Measurements from ENCODE around the gene ADGRA3.
"Not testable (repeated sequence)": the region's sequence is repeated elsewhere in the genome, so short reads cannot be mapped to it uniquely, and the experiment has no call there.

ADGRA3 gene

DNA sequence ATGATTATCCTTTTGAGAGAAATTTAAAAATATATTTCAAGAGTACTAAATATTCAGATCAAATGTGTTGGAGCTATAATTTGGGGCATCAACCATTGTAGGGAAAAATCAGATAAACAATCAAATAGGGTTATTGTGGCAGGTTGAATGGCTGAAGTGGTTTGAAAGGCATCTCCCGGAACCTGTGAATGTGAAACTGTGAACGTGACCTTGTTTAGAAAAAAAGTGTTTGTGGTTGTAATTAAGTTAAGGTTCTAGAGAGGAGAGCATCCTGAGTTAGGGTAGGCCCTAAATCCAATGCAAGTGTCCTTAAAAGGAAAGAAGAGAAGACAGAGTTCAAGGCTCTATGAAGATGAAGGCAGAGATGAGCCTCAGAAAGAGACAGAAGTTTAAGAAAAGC is 37.4 kb downstream of the ADGRA3 start:
- no peak for DNase-seq (ENCODE audit: low read depth, low spot score)

DNA sequence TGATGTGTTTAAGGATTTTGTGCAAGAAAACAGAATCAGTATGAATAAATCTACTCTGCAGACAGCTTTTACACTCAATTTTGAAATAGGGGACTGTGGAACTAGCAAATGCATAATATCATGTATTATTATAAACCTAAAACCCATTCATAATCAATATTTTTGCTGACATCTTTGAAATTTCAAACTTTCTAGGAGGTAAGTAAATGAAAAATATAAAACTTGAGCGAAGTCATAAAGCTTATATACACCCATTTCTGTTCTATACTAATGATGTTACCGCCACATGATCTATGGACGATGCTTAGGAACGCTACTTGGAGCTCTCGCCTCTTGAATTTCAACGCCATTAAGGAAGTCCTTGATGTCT is 38.1 kb downstream of the ADGRA3 start:
- no peak for DNase-seq (ENCODE audit: low read depth, low spot score)

DNA sequence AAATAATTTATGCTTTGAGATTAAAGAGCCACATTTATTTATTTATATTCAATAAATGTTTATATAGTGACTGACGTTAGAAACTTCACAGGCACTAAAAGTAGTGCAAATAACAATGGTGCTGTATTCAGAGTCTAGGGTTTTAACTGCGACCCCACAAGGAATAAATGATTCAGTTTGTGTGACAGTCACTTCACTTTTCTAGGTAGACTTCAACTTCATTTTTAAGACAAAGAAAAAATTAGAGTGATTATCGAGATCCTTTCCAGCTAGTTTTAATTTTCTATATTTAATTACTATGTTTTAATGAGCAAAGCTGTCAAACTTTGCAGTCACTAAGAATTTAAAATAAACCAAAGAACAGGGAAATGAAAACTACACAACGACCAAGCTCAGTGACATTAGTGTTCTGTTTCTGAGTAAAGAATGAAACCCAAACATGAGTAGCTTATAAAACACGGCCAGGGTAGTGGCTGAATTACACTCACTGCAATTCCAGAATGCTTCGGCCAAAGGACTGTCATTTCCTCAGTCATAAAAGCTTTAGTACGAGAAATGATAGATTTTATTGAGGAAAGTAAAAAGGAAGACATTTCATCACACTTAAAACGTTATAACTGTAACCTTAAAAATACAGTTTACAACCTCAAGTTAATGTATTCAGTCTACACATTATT is 38.6 kb downstream of the ADGRA3 start:
- DNase-seq (ENCODE audit: low read depth, low spot score): no peak

DNA sequence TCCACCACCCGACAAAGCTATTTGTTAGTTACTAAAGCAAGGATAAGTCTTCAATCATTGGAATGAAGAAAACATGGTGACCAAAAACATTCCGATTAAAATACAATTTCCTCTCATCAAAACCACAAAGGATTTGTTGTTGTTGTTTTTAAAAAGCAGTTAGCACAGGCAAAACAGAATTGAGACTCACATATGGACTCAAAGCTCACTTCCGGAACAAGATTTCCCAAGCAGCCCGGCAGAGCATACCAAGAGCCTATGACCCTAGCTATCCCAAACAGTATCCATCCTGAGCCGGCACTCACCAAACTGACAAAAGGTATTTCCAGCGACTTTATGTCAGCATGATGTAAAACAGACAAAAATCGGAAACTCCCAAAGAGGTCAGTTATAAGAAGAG is 39.9 kb downstream of the ADGRA3 start:
- DNase-seq (ENCODE audit: low read depth, low spot score): no peak

DNA sequence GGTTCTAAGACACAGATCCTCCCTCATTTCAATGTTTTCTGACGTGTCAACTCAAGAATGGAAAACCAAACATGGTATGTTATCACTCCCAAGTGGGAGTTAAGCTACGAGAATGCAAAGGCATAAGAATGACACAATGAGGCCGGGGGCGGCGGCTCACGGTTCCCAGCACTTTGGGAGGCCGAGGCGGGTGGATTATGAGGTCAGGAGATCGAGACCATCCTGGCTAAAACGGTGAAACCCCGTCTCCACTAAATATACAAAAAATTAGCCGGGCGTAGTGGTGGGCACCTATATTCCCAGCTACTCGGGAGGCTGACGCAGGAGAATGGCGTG is 40.6 kb downstream of the ADGRA3 start:
- not testable (repeated sequence) for DNase-seq (ENCODE audit: low read depth, low spot score)

DNA sequence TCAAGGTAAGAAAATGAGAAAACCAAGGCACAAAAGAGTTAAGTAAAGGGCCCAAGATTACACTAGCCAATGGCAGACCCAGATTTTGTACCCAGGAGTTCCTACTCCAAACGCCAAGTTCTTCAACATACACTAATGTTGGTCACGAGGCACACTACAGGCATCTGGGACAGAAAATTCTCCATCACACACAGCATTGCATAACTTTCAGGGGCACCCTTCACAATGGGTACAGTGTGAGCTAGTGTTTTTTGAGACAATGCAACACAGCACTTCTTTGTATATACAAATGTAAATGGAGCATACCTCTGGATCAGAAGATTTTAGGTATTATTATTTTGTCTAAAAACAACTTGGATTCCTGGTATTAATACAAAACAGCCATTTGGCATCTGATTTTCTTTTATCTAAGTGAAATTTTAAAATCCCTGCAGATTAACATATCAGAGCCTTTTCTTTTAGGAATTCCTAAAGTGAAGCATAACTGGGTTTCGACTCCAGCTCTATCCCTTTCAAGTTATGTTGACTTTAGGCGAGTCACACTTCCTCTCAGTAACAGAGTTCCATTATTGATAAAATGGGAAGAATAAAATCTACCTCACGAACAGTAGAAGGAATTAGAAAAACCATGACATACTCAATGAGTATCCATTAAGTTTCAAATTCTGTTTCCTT is 41.1 kb downstream of the ADGRA3 start:
- no peak for DNase-seq (ENCODE audit: low read depth, low spot score)

DNA sequence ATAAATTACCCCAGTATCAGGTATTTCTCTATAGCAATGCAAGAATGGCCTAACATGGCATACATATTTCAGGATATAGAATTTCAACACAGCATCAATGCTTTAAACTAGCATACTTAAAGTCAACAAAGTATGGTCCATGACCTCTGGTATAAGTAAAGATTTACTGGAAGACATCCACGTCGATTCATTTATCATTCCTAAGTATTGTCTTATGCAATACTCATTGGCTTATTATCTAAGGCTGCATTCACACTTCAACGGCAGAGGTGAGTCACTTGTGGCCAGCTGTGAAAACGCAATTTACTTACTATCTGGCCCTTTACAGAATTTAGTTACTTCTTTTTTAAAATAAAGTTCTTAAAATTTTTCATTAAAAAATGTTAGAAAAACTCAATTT is 42.6 kb downstream of the ADGRA3 start:
- DNase-seq (ENCODE audit: low read depth, low spot score): no peak

DNA sequence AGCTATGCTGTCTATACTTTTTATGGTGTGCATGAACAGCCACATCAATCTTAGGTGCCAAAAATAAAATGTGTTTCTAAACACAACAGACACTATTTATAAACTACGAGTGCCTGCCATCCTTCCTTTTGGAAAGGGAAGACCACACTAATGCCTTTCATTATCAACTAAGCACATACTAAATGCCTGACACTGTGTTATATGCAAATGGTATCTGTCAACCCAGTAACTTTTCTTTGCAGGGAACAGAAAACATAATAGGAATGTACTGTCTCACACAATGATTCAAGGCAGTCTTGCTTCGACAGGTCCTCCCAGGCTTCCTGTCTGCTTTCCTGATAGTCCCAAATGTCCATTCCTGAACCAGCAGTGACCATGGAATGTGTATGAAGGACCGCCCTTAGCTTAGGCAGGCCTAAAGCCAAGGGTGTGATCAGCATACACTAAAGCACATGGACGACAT is 43.8 kb downstream of the ADGRA3 start:
- no peak for DNase-seq (ENCODE audit: low read depth, low spot score)

DNA sequence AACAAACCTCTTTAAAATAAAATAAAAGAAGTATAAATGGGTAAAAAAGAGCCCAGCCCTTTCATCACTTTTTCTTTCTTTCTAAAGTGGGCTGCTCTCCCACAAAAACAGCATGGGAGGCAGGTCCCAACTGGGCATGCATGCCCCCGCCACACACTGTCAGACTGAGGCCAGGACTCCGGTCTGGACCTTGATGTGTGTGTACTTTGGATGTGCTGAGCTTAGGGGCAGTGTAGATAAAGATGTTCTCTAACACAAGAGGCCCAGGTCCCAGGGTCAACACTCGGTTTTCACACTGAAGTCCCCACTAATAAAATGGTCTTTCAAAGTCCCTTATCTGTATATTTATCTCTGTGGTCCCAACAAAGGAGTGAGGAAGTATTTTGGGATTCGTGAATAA is 44.4 kb downstream of the ADGRA3 start:
- no peak for DNase-seq (ENCODE audit: low read depth, low spot score)

DNA sequence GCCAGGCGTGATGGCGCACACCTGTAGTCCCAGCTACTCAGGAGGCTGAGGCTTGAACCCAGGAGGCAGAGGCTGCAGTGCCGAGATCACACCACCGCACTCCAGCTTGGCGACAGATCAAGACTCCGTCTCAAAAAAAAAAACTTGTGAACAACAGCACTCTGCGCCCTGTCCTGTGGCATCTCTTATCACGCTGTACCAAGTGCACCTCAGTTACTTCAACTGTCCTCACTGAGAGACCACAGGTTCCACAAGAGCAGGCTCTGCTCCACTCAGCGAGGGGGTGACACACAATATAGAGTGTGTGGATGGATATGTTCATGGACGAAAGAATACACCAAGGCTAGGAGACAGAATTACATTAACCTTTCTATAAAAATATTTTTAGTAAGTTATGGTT is 49.3 kb downstream of the ADGRA3 start:
- no peak for DNase-seq (ENCODE audit: low read depth, low spot score)

DNA sequence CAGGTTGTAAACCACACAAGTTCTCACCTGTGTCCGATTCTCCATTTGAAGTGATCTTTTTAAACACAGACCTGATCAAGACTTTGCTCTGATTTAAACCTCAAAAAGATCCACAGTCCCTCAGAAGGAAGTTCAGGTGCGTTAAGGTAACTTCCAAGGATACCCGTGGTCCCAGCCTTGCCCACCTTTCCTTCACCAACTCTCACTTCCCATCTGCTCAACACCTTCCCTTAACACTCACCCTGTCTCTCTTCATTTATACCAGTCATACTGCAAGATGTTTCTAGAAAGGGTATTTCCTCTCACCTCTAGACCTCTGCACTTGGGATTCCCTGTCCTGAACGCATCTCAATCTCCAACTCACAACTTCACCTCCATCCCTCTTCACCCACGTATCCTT is 49.9 kb downstream of the ADGRA3 start:
- DNase-seq (ENCODE audit: low read depth, low spot score): no peak

DNA sequence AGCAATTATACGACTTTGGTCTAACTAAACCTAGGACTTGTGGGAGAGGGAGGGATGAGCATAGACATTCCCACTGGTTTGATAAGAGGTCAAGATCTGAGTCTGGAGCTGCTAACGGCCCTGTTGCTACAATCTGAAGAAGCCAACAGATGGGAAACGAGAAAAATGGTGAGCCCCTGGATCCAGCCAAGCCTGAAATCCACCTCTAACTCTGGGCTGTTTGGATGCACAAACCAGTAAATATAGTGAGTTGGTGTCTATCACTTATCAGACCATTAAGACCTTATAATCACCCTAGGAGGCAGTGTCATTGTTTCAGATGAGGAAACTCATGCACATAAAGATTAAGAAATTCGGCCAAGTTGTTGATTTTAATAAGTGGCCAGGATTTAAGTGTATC is 50.5 kb downstream of the ADGRA3 start:
- no peak for DNase-seq (ENCODE audit: low read depth, low spot score)

DNA sequence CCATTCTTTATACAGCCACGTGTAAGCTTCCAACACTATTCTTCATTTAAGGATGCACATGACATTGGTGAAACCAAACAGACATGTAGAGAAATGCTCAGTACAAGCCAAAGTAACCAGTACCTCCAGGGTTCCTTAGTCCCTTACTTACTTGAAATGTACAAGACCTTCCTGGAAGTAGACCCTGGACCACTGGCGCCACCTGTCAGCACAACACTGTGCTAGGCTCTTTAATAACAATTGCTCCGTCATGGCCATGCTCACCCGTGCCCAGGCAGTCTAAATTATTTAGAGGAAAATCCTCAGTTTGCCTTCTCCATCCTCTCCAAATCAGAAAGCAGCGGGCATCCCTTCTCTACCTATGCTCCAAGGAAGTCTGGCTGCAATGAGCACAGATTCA is 52.7 kb downstream of the ADGRA3 start:
- no peak for DNase-seq (ENCODE audit: low read depth, low spot score)

DNA sequence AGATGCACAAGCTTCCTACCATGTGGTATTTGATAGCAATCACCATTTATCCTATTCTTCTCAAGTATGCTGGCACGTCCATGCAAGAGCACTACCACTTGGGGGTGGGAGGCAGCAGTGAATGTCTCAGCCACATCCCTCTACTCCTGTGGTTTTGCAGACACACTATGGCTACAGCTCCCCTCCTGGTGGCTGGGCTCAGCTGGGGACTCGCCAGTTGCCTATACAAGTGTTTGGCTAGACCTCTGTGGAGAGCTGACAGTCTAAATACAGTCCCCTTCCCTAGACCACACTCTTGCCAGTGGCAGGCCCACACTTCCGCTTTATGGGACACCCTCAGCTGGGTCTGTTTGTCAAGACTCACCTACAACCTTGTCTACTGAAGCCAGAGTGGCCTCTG is 53.2 kb downstream of the ADGRA3 start:
- DNase-seq (ENCODE audit: low read depth, low spot score): no peak

DNA sequence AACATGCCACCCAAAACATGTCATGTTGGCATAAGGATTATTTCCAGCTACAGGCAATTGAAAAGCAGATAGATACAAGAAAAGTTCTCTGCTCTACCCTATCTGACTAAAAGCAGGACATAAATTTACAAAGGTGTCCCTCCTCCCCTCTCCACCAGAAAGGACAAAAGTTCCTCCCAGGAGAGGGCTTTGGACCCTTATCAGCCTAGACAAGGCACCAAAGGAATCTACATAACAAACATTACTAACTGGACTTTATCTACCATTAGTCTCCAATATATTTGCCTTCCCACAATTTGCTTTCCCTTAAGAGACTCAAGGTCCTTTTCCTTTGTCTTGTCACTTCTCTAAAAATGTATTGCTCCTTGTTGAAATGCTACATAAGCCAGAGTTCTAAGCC is 55.6 kb downstream of the ADGRA3 start:
- DNase-seq (ENCODE audit: low read depth, low spot score): no peak

DNA sequence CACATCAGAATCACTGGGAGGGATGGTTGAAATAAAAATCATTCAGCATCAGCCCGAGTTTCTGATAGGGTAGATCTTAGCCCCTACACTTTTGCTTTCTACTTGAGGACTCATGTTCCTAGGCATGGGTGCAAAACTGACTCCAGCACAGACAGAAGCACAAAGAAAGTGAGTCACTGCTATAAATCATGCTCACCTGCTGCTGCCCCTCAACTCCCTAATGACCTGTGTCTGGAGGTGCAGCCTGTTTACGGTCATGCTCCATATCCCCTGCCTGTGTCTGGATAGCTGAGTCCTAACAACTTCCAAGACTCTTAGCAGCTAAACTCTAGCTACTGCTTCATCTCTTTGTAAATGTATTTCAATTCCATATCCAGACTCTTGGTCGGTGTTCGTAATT is 57.8 kb downstream of the ADGRA3 start:
- no peak for DNase-seq (ENCODE audit: low read depth, low spot score)

DNA sequence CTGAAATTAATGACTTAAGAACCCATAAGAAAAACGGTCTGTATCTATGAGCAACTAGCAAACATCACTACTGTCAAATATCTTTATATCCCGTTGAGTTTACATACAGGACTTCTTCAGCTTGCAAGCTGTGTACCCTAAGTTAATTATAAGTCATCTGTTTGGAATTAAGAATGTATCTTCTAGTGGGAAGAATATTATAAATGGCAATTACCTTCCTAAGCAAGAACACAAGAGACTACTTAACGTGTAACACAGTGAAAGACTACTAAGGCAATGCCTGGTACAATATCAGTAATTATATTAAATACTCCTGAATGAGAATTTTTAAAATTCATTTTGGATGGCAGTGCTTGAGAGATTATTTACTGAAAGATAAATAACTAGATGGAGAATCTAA is 58.5 kb downstream of the ADGRA3 start:
- no peak for DNase-seq (ENCODE audit: low read depth, low spot score)

DNA sequence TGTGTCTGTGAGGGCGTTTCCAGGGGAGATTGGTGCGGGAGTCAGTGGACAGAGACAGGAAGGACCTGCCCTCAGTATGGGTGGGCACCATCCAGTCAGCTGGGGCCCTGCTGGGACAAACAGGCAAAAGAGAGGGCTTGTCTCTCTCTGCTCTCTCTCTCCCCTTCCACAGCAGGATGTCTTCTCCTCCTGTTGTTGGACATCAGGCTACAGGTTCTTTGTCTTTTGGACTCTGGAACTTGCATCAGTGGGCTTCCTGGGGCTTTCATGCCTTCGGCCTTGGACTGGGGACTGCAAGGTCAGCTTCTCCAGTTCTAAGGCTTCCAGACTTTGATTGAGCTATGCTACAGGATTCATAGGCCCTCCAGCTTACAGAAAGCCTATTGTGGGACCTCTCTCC is 59.6 kb downstream of the ADGRA3 start:
- no peak for DNase-seq (ENCODE audit: low read depth, low spot score)

DNA sequence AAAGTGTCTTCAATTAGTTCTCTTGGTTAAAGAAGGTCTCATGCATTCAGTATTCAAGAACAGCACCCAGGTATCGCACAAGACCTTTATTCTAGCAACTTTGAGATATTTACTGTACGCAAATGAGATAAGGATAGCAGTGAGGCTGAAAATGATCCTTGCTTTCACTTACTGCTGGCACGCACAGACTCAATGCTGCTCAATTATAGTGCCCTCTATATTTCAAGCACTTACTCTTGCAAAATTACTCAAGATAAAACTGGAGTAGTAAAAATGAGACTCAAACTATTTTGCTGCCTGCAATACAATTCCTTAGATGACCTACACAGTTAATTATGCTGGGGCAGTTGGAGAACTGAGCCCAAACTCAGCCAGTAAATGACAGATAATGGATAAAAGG is 60.9 kb downstream of the ADGRA3 start:
- no peak for DNase-seq (ENCODE audit: low read depth, low spot score)

DNA sequence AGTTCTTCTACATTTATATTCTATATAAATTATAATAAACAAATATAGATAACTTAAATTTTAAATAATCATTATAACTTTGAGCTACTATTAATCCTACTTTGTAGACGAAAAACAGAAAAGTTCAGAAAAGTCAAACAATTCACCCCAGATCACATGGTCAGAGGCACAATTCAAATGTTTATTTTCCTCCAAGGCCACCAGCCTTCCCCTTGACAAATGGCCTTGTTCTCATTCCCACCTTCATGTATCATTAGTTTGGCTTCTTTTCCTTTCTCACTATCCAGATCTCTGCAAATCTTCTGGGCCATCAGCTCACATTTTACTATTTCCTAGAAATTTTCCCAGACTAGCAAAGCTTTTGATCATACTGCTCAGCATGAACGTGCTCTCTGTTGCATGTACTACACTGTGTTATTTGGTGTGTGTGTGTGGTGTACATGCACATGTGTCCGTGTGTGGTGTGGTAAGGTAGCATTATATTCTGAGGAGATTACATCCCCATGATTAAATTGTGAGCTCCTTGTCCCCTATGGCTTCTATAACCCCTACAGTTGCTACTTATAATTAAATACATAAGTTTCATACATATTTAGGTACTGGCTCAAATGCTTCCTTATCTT is 61.5 kb downstream of the ADGRA3 start:
- DNase-seq (ENCODE audit: low read depth, low spot score): no peak

DNA sequence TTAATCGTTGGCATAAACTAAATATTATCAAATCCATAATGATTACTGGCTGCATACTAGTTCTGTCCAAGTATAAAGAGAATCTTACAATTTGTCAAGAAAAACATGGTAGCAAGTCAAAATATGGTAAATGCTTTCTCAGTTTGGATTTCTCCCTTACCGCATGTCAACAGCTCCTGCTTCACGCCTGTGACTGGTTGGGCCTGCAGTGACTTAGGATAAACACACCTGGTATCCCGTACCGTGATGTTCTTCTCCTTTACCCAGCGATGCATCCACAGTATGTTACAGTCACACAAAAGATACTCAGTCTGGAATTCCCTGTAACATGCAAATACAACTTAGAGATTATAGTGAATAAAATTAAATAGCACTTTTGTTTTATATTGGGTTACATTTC is 71.1 kb downstream of the ADGRA3 start:
- no peak for DNase-seq (ENCODE audit: low read depth, low spot score)

DNA sequence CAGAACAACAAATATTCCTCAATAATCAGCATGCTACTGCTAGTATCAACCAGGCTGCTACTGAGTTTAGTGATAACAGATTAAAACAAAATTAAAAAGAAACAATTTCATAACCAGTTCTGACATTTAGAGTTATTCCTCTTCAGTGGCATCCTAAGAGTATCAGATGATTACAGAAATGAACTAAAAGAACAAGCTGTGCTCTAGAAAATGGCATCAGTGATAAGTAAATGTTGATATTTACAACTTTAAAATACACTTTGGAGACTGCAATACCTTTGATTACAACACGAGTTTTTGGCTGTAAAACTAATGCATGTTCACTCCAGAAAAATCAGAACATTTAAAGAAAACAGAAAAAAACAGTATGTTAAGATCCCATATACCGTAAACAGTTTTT is 72.9 kb downstream of the ADGRA3 start:
- no peak for DNase-seq (ENCODE audit: low read depth, low spot score)

DNA sequence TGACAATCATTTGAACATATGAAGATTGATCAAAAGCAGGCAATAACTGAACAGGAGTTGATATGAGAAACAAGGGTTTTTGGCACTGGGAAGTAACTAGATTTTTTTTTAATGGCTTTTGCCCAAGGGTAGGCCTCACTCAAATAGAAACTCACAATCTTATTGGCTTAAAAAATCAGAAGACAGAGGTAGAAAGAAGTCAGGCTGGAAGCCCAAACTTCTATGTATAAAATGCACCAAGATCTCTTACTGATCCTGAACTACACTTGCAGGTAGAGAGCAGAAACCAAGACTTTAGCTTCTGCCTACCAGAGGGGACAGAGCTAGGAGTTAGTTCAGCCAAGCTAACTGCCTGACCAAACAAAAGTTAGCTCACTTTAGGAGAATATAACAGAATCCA is 74.9 kb downstream of the ADGRA3 start:
- no peak for DNase-seq (ENCODE audit: low read depth, low spot score)

All from iPS DF 19.7 (cell line).